HG03378 (cell line): ENCODE data around the gene SNCG.
"Not testable (repeated sequence)": the region's sequence is repeated elsewhere in the genome, so short reads cannot be mapped to it uniquely, and the experiment has no call there.

Source experiments
- ATAC-seq: cut with Tn5 transposase; IDR thresholded peaks from one replicate; pipeline ENCODE4 v1.9.1; 2021; ENCODE audit warnings: mild to moderate bottlenecking, moderate library complexity; ENCODE audit not compliant: unreplicated experiment

SNCG gene

DNA sequence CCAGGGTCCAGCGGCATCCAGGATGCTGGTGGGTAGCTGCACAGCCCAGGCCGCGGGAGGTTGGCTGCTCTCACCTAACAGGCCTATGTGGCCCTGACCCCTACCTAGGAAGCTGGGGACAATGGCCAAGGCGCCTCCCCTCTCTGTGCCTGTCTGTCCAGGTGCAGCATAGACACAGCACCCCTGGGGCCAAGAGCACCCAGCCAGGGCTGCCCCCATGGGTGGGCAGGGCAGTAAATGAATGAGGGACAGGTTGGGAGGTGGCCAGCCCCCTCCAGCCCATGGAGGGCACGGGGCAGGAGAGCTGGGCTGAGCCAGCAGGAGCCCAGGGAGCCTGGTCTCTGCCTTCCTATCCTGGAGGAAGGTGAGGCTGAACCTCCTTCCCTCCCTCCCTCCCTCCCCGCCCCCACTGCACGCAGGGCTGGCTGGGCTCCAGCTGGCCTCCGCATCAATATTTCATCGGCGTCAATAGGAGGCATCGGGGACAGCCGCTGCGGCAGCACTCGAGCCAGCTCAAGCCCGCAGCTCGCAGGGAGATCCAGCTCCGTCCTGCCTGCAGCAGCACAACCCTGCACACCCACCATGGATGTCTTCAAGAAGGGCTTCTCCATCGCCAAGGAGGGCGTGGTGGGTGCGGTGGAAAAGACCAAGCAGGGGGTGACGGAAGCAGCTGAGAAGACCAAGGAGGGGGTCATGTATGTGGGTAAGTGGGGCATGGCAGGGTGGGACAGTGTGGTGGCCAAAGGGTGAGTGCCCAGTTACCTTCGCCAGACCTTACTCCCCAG lies at the start of gene SNCG:
Gene SNCG, plus strand, starts transcription at position 484 of the 785 bp plus-strand sequence. Its CDS starts 99 bp downstream, at position 583.
- no peak for ATAC-seq

DNA sequence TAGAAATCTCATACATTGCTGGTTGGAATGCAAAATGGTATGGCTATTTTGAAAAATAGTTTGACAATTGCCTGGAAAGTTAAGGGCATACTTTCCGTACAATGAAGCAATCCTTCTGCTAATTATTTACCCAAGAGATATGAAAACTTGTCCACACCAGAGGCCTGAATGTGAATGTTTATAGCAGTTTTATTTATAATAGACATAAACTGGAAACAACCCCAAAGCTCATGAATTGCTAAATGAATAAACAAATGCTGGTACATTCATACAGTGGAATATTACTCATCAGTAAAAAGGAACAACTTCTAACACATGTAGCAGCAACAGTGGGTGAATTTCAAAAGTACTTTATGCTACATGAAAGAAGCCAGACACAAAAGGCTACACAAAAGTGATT lies 43.7 kb upstream of the SNCG start:
- ATAC-seq = no peak

DNA sequence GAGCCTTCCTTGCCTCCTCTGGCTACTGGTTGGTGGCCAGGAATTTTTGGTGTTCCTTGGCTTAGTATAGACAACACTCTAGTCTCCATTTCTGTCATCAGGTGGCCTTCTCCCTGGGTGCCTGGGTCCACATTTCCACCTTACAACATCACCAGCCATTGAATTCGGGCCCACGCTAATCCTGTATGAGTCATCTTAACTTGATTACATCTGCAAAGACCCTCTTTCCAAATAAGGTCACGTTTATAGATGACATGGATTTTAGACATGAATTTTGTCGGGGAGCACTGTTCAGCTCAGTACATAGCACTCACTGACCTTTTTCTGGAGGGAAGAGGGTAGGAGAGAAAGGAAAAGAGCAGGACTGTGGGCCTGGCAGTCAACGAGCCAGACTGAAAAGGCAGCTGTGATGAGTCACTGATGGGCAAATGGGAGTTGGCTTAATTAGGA lies 40.4 kb upstream of the SNCG start:
- ATAC-seq = no peak

DNA sequence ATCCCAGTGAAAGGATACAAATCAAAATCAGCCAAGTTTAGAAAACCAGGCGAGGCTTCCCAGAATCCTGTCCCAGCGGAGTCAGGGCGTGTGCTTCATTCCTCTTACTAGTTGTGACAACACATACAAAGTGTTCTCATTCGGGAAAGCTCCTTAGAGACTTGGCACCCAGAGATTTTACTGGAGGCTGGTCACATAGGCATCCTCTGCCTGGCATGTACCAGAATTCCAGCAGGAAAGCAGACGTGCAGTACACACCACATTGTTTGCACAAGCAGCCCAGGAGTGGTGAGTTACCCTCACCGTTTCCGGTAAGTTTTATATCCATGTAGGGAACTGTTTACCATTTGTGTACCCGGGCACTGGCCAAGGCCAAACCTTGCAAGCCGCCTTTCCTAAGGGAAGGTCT lies 35.8 kb upstream of the SNCG start:
- ATAC-seq = no peak

DNA sequence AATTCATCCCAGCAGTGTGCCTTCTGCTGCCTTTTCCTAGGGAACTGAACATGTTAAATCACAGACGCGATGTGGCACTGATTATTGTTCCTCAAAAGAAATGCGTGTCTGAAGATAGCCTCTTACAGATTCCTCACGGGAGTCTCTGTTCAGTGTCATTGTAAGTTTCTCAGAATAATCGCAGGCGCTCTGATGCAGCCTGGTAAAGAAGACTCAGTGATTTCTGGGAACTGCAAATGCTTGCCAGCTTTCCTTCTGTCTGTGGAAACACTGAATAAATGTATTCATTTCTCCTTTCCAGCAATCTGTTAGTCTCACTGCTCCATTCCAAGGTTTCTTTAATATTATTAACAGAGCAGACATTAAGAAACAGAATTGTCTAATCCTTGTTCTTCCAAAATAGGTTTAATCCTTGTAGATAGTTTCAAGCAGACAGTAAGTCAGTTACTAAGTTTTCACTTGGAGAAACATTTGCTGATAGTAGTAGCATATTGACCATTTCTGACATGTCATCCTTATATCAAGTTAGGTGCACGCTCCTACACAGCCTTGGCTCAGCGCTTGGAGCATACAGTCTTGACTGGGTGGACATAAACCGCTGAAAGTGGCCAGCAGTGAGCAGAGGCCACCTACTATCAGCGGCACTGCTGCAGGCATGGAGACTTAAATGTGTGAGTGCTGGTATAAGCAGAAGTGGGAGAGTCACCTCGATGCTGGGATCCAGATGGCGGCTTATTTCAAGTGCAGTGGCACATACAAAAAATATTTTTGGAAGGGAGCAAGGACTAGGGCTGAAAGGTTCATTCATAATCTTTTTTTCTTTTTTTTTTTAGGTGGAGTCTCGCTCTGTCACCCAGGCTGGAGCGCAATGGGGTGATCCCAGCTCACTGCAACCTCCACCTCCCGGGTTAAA lies 28.7 kb upstream of the SNCG start:
- no peak for ATAC-seq

DNA sequence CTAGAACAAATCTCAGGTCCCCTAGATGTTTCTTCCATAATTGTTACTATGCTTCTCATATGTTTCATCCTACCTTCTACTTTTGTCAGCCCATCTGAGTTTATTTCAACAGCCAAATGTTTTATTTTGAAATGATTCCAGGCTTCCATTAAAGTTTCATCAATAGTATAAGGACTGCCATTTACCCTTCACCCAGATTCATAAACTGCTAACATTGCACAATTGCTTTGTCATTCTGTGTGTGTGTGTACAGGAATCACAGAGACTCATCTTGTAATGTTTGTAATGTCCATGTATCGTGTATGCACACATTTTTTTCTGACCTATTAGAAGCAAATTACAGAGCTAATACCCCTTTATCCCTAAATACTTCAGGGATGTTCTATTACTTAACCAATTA lies 26.5 kb upstream of the SNCG start:
- ATAC-seq = no peak

DNA sequence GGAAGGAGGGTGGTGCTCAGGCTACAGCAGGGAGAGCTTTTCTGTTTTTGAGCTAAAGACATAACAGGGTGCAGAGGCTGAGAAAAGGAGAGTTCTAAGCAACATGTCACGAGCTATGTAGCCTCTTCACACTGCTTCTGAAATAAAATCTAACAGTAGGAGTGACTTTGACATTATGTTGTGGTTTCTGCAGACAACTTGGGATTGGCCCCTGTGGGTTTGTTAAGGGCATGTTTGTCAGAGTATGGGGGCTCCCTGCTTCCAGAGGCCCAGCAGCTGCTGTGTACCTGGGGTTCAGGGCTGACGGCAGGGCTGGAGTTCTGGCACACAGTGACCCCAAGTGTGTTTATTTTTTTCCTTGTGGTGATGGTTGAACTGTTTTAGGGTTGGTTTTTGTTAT lies 25.7 kb upstream of the SNCG start:
- no peak for ATAC-seq

DNA sequence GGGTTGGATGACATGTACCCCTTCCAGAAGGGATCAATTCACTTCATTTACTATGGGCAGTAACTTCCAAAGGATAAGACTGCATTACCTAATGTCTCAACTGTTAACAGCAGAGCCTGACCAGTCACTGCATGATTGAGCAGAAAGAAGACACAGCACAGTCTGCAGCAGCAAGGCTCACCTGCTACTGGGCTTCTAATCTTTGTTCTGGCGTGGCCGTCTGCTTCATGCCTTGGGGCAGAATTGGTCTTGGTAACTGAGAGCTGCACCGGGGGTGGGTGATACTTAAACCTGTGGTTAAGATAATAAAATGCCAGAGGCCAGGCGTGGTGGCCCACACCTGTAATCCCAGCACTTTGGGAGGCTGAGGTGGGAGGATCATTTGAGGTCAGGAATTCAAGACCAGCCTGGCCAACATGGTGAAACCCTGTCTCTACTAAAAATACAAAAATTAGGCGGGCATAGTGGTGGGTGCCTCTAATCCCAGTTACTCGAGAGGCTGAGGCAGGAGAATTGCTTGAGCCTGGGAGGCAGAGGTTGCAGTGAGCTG lies 24.2 kb upstream of the SNCG start:
- not testable (repeated sequence) for ATAC-seq

DNA sequence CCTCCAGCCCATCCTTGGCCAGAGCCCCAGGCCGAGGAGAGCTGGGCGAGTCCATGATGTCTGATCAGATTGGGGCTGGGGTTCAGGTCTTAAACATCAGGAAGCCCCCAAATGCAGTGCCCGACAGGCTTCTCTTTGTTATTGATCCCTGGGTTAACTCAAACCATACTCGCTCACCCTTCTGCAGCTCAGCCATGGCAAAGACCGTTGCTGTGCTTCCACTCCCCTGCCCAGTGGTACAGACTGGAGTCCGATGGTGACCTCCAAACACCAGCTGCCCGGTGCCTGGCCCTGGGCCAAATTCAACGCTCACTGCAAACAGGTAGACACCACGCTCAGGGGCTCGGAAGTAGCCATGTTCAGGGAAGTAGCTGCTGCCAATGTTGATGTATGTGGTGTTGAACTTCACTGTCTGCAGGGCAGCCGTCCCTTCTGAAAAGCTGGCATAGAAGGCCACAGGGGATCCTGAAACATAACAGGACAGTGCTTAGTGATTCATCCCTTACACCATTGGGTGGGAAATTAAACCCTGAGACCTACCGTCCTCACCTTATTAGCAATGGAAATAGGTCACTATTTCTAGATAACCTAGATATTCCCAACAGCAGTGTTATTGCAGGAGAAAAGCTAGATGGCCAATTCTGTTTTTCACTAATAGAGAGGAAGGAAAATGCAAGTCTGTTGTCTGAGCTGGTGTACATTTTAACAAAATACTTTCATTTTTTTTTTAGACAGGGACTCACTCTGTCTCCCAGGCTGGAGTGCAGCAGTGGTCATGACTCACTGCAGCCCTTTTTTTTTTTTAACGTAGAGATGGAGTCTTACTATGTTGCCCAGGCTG lies 21.5 kb upstream of the SNCG start:
- ATAC-seq = no peak

DNA sequence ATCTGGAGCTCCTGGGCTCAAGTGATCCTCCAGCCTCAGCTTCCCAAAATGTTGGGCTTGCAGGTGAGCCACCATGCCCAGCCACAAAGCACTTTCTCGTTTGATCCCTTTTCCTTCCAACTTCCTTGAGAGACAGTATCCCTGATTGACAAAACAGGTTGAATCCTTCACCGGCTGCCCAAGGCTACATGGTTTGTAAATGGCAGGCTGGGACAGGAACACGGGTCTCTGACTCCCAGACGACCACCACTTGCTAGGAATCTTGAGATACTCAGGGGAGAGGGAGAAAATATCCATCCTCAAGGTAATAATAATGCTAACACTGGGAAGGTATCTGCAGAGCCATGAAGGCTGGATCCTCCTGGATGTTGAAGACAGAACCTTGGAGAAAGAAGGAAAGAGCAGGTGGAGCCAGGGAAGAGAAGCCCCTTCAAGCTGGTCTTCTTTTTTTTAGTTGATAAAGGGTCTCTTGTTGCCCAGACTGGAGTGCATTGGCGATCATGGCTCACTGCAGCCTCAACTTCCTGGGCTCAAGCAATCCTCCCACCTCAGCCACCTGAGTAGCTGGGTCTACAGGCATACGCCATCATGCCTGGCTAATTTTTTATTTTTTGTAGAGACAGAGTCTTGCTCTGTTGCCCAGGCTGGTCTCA lies 20.8 kb upstream of the SNCG start:
- no peak for ATAC-seq

DNA sequence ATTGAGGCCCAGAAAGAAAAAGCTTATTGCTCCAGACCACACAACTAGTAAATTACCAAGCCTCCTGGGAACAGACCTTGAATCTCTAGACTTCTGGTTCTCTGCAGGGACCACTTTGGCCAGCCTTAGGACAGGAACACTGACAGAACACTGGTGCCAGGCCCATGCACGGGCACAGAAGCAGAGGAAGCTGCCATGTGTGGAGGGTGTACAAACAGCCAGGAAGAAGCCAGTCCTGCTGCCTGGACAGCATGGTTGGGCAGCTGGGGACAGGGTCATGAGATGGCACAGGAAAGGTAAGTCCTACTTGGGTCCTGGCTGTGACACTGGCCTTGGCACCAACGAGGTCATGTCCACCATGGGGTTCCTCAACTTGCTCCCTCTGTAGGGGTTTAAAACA lies 20.1 kb upstream of the SNCG start:
- ATAC-seq = no peak

DNA sequence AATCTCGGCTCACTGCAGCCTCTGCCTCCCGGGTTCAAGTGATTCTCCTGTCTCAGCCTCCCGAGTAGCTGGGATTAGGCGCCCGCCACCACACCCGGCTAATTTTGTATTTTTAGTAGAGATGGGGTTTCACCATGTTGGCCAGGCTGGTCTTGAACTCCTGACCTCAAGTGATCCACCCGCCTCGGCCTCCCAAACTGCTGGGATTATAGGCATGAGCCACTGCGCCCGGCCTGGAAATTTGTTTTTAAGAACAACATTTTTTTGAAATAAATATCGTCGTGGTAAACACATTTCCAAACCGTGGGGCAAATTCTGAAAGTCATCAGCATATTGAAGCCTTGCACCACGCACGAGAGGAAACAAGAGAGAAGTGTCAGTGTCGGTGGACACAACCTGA lies 18.3 kb upstream of the SNCG start:
- not testable (repeated sequence) for ATAC-seq

DNA sequence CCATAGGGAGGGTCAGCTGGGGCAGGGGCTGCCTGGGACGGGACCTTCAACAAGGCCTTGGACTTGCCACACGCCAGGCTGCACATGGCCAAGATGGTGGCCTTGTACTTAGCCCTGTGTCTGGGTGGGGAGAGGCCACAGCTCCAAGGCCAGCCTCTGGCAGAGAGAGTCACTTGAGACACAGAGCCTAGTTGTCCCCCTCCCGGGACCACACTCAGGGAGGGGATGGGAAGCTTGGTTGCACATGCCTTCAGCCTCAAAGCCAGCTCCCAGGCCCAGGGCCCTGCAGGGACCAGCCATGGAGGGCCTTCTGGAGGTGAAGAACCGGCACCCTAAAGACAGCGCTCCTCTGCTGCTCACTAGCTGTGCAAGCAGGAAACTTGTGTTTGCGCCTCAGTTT lies 17.7 kb upstream of the SNCG start:
- no peak for ATAC-seq

DNA sequence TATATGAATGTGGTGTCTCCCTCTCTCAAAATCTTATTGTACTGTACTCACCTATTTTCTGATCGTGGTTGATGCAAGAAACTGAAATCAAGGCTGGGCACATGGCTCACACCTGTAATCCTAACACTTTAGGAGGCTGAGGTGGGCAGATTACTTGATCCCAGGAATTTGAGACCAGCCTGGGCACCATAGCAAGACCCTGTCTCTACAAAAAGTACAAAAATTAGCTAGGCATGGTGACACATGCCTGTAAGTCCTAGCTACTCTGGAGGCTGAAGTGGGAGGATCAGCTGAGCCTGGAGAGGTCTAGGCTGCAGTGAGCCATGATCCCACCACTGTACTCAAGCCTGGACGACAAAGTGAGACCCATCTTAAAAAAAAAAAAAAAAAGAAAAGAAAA lies 17.0 kb upstream of the SNCG start:
- no peak for ATAC-seq

DNA sequence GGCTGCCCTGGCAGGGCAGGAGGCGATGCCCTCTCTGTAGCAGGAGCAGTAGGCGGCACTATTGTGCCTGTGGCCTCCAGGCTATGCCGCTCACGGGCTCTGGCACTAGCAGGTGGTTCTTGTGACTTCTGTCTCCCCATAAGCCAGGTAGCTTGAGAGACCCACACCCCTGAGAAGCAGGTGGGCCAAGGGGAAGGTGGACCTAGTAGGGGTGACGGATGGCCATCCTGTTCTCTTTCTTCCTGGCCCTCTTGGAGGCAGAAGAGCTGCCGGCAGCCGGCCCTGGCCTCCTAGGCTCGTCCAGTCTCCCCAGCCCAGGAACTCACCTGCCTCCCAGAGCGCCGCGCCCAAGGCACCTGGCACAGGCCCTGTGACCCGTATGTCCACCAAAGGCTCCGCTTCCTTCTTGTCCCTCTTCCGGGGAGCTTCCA lies 16.4 kb upstream of the SNCG start:
- no peak for ATAC-seq

DNA sequence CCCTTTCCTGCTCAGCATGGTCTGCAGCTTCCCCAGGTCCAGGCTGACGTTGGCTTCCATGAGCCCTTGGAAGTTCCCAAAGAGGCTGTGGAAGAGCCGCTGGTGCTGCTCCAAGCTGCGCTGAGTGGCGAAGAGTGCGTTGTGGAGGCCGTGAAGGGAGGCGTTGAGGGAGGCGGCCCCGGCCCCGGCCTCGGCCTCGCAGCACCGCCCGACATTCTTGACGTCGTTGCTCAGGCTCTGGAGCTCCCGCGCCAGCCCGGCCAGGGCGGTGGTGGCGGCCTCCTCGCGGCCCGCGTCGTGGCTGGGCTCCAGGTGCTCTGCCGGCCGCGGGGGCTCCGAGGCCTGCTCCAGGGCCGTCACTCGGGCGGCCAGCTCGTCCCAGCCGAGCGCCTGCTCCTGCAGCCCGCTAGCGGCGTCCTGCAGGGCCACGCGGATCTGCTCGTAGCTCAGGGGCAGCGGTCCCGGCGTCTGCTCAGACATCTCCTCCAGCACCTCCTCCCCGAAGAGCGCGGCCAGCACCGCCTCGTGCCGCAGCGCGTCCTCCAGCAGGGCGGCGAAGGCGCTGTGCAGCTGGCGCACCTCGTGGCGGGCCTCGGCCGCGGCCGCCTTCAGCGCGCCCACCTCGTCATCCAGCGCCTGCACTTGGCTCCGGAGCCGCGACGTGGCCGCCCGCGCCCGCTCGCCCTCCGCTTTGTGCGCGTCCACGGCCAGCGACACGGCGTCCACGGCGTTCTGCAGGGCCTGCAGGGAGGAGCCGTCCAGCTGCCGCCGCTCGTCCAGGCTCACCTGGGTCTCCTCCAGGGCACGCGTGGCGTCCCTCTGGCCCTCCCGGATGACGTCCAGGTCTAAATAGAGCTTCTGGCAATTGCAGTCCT lies 15.7 kb upstream of the SNCG start:
- ATAC-seq = no peak

DNA sequence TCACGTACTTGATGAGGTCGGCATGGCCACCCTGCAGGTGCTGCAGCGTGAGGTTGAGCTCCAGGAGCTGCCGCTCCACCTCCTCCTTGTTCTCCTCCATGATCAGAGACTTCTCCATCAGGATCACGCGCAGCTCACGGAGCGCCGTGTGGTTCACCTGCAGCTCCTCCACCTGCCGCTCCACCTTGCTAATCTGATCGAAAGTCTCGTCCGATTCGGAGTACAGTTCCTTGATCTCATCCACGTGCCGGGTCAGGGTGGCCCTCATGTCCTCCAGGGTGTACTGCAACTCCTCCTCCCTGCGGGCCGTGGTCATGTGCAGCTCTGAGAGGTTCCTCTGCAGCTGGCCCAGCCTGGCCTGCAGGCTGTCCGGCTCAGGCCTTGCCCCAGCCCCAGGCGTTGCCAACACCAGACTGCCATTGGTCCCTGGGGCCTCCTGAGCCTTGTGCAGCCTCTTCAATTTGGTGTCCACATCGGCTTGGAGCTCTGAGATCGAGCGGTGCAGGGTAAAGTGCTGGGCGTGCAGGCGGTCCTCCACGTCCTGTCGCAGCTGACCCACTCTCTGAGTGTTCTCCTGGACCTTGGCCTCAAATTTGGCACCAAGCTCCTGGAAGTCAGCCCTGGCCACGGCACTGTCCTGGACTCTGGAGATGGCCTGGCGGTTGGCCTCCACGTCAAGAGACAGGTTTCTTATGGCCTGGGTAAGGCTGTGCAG lies 14.9 kb upstream of the SNCG start:
- ATAC-seq = no peak

DNA sequence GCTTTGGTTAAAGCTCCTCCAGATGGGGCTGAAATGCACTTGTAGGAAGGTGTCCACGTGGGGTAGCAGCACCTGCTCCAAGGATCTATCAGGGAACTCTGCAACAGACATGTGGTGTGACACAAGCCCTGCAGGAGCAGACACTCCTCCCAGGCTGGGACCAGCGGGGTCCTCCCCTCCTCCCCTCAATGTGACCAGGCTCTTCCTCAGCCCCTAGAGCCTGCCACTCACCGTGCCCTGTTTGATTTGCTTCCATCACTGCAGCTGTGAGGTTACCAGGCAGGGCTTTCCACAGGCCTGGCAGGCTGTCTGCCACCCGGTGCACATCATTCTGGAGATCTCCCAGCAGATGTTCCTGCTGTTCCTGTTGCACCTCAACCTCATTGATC lies 14.4 kb upstream of the SNCG start:
- ATAC-seq = no peak

DNA sequence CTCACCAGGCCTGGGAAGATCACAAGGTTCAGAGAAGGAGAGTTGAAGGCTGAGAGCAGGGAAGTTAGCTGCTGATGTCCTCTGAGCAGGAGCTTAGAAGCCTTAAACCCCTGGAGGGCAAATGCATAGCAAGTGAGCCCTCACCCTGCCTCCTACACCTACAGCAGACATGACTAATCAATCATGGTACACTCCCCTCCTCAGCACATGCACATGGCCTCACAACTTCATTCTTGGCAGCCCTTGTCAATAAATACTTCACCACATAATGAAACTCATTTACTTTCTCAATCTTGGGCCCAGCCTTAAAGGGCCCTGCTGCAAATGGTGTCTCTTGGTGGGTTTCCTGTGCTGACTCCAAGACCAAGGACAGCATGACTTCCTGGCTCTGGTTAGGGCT lies 13.9 kb upstream of the SNCG start:
- ATAC-seq = no peak
